ENCODE measurements around the gene HSD17B4.
"Not testable (repeated sequence)": the region's sequence is repeated elsewhere in the genome, so short reads cannot be mapped to it uniquely, and the experiment has no call there.

The HSD17B4 gene

GRCh38 chr5:119417891-119418605 lies 34.2 kb upstream of the HSD17B4 start:
- H3K27ac ChIP-seq (ENCODE audit: low read depth, low read length), result no peak overlapping the region
- no peaks in the 10 kb centered on the region for H3K36me3 ChIP-seq (ENCODE audit: insufficient read depth, low read length)
- no peak overlapping the region for H3K9ac ChIP-seq (ENCODE audit: low read length)
- H3K27me3 ChIP-seq (ENCODE audit: control insufficient read depth in 1 of 2, insufficient read depth in 2 of 2, low read length in 2 of 2), result no peaks in the 10 kb centered on the region
- H3K9me3 ChIP-seq (ENCODE audit: low read length), result no peaks in the 10 kb centered on the region
- H3K4me1 ChIP-seq (ENCODE audit: insufficient read depth, low read length), result peaks cover 3% of the 10 kb centered on the region
- no peak overlapping the region for H3K4me3 ChIP-seq (ENCODE audit: low read depth in 1 of 2, low read length in 2 of 2)

DNA sequence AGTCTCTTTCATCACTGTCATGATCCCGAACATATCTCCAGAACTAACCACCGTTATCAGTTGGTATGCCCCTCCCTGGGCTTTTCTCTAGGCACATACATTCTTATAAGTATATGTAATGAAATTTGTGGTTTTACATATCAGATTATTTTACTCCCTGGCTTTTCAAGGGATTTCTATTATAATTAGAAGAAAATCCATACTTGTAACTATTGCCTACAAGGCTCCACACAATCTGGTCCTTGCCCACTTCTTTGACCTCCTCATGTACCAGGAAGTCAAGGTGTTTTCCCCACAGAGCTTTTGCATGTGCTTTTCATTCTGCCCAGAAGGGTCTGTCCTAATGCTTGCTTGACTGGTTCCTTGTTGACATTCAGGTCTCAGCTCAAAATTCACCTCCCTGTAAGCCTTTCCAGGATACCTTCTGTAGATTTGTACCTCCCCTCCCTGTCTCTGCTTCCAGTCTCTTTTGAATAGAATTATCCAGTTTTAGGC lies 33.6 kb upstream of the HSD17B4 start:
- Histone ChIP-seq H3K4me3 (ENCODE audit: low read depth in 1 of 2, low read length in 2 of 2) (no peak overlapping the region), H3K27me3 (ENCODE audit: control insufficient read depth in 1 of 2, insufficient read depth in 2 of 2, low read length in 2 of 2) (no peaks in the 10 kb centered on the region), H3K27ac (ENCODE audit: low read depth, low read length) (no peak overlapping the region), H3K4me1 (ENCODE audit: insufficient read depth, low read length) (peaks cover 3% of the 10 kb centered on the region), H3K9ac (ENCODE audit: low read length) (no peak overlapping the region), H3K36me3 (ENCODE audit: insufficient read depth, low read length) (no peaks in the 10 kb centered on the region), H3K9me3 (ENCODE audit: low read length) (no peaks in the 10 kb centered on the region)

GRCh38 chr5:119420169-119420568 lies 32.1 kb upstream of the HSD17B4 start:
- no peaks in the 10 kb centered on the region for H3K27me3 ChIP-seq (ENCODE audit: control insufficient read depth in 1 of 2, insufficient read depth in 2 of 2, low read length in 2 of 2)
- no peak overlapping the region for H3K9ac ChIP-seq (ENCODE audit: low read length)
- H3K36me3 ChIP-seq (ENCODE audit: insufficient read depth, low read length), result no peaks in the 10 kb centered on the region
- H3K4me3 ChIP-seq (ENCODE audit: low read depth in 1 of 2, low read length in 2 of 2), result no peak overlapping the region
- no peaks in the 10 kb centered on the region for H3K9me3 ChIP-seq (ENCODE audit: low read length)
- H3K27ac ChIP-seq (ENCODE audit: low read depth, low read length), result no peak overlapping the region
- H3K4me1 ChIP-seq (ENCODE audit: insufficient read depth, low read length), result peaks cover 3% of the 10 kb centered on the region

DNA sequence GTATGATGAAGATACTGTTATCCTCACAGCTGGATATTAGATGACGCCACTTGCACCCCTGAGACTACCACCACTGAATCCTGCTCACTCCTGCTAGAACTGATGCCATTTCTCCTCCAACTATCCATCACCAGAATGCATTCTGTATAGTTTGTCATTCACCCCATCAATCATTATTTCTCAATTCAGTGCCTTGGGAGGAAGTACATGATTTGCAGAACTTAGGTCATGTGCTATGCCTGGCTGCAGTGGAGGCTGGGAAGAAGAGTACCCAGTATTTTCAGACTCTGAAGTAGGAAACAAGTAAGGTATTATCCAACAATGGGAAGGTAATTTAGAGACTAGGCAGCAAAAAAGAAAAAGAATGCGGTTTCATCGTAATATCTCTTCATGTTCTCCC lies 26.2 kb upstream of the HSD17B4 start:
- H3K27ac ChIP-seq (ENCODE audit: low read depth, low read length), result no peak overlapping the region
- H3K9me3 ChIP-seq (ENCODE audit: low read length), result no peaks in the 10 kb centered on the region
- H3K4me3 ChIP-seq (ENCODE audit: low read depth in 1 of 2, low read length in 2 of 2), result no peak overlapping the region
- H3K36me3 ChIP-seq (ENCODE audit: insufficient read depth, low read length), result no peaks in the 10 kb centered on the region
- H3K27me3 ChIP-seq (ENCODE audit: control insufficient read depth in 1 of 2, insufficient read depth in 2 of 2, low read length in 2 of 2), result no peaks in the 10 kb centered on the region
- no peak overlapping the region for H3K9ac ChIP-seq (ENCODE audit: low read length)
- H3K4me1 ChIP-seq (ENCODE audit: insufficient read depth, low read length), result peaks cover 5% of the 10 kb centered on the region

GRCh38 chr5:119427060-119427459 lies 25.2 kb upstream of the HSD17B4 start:
- H3K27me3 ChIP-seq (ENCODE audit: control insufficient read depth in 1 of 2, insufficient read depth in 2 of 2, low read length in 2 of 2), result no peaks in the 10 kb centered on the region
- H3K4me1 ChIP-seq (ENCODE audit: insufficient read depth, low read length), result peaks cover 5% of the 10 kb centered on the region
- H3K36me3 ChIP-seq (ENCODE audit: insufficient read depth, low read length), result no peaks in the 10 kb centered on the region
- no peak overlapping the region for H3K9ac ChIP-seq (ENCODE audit: low read length)
- no peak overlapping the region for H3K4me3 ChIP-seq (ENCODE audit: low read depth in 1 of 2, low read length in 2 of 2)
- H3K9me3 ChIP-seq (ENCODE audit: low read length), result no peaks in the 10 kb centered on the region
- no peak overlapping the region for H3K27ac ChIP-seq (ENCODE audit: low read depth, low read length)

- H3K4me3 ChIP-seq (ENCODE audit: low read depth in 1 of 2, low read length in 2 of 2); H3K4me1 ChIP-seq (ENCODE audit: insufficient read depth, low read length); H3K36me3 ChIP-seq (ENCODE audit: insufficient read depth, low read length); H3K27me3 ChIP-seq (ENCODE audit: control insufficient read depth in 1 of 2, insufficient read depth in 2 of 2, low read length in 2 of 2); H3K9ac ChIP-seq (ENCODE audit: low read length); H3K9me3 ChIP-seq (ENCODE audit: low read length); H3K27ac ChIP-seq (ENCODE audit: low read depth, low read length): not testable (repeated sequence)
These were observed 24.7 kb upstream of the HSD17B4 start for GRCh38 chr5:119427596-119427995.

GRCh38 chr5:119428166-119428565 lies 24.1 kb upstream of the HSD17B4 start:
- H3K36me3 ChIP-seq (ENCODE audit: insufficient read depth, low read length); H3K27me3 ChIP-seq (ENCODE audit: control insufficient read depth in 1 of 2, insufficient read depth in 2 of 2, low read length in 2 of 2); H3K4me3 ChIP-seq (ENCODE audit: low read depth in 1 of 2, low read length in 2 of 2); H3K4me1 ChIP-seq (ENCODE audit: insufficient read depth, low read length); H3K27ac ChIP-seq (ENCODE audit: low read depth, low read length); H3K9ac ChIP-seq (ENCODE audit: low read length); H3K9me3 ChIP-seq (ENCODE audit: low read length): not testable (repeated sequence)

DNA sequence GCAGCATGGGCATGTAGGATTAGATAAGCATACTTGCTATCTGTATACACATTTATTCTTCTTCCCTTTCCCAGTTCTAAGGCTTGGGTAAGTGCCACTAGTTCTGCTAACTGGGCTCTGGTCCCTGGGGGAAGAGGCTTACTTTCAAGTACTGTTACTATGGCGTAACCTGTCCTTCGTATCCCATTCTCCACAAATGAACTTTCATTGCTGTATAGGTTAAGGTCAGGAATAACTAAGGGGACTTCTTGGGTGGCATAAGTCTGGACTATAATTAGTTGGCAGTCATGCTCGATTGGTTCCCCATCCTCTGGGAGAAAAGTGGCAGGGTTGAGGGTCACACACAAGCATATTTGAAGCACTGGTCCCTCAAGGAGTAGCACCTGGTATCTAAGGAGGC lies 23.7 kb upstream of the HSD17B4 start:
- H3K9ac ChIP-seq (ENCODE audit: low read length); H3K9me3 ChIP-seq (ENCODE audit: low read length); H3K27ac ChIP-seq (ENCODE audit: low read depth, low read length); H3K27me3 ChIP-seq (ENCODE audit: control insufficient read depth in 1 of 2, insufficient read depth in 2 of 2, low read length in 2 of 2); H3K36me3 ChIP-seq (ENCODE audit: insufficient read depth, low read length); H3K4me3 ChIP-seq (ENCODE audit: low read depth in 1 of 2, low read length in 2 of 2); H3K4me1 ChIP-seq (ENCODE audit: insufficient read depth, low read length): not testable (repeated sequence)

DNA sequence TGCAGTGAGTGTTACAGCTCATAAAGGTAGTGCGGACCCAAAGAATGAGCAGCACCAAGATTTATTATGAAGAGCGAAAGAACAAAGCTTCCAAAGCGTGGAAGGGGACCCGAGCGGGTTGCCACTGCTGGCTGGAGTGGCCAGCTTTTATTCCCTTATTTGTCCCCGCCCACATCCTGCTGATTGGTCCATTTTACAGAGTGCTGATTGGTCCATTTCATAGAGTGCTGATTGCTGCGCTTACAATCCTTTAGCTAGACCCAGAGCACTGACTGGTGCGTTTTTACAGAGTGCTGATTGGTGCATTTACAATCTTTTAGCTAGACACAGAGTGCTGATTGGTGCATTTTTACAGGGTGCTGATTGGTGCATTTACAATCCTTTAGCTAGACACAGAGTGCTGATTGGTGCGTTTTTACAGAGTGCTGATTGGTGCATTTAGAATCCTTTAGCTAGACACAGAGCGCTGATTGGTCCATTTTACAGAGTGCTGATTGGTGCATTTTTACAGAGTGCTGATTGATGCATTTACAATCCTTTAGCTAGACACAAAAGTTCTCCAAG lies 19.5 kb upstream of the HSD17B4 start:
- H3K4me3 ChIP-seq (ENCODE audit: low read depth in 1 of 2, low read length in 2 of 2); H3K9ac ChIP-seq (ENCODE audit: low read length); H3K27ac ChIP-seq (ENCODE audit: low read depth, low read length); H3K9me3 ChIP-seq (ENCODE audit: low read length); H3K4me1 ChIP-seq (ENCODE audit: insufficient read depth, low read length); H3K27me3 ChIP-seq (ENCODE audit: control insufficient read depth in 1 of 2, insufficient read depth in 2 of 2, low read length in 2 of 2); H3K36me3 ChIP-seq (ENCODE audit: insufficient read depth, low read length): not testable (repeated sequence)

DNA sequence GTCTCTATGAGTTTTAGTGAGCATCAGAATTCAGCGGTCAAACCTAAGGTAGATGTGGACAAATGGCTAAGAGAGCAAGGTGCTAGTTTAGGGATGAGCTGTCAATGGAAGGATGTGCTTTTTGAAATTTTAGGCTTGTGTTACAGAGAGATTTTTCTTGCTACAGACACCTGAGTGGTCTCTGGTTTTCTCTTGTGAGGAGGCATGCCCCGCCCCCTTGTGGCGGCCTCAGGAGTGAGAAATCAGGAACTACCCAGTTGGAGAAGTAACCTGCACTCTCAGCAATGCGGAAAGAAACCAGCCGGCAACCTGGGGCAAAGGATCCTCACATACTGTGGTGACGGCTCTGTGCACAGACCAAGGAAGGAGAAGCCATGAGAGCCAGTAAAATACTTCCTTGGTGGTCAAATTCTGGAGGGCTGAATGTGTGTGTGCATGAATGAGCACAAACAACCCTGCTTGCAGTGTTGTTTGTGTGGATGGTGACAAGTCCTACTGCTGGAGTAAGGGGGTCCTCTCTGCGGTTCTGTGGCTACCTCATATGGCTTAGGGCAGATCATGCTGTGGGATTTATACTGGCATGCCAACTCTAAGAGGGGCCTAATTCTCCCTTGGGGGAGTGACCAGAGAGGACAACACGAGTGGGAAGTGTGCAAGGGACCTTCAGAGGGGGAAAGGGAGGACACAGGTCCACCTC lies 16.7 kb upstream of the HSD17B4 start:
- H3K36me3 ChIP-seq (ENCODE audit: insufficient read depth, low read length), result no peaks in the 10 kb centered on the region
- H3K9ac ChIP-seq (ENCODE audit: low read length), result no peak overlapping the region
- no peaks in the 10 kb centered on the region for H3K9me3 ChIP-seq (ENCODE audit: low read length)
- H3K4me1 ChIP-seq (ENCODE audit: insufficient read depth, low read length), result no peaks in the 10 kb centered on the region
- no peaks in the 10 kb centered on the region for H3K27me3 ChIP-seq (ENCODE audit: control insufficient read depth in 1 of 2, insufficient read depth in 2 of 2, low read length in 2 of 2)
- H3K4me3 ChIP-seq (ENCODE audit: low read depth in 1 of 2, low read length in 2 of 2), result no peak overlapping the region
- no peak overlapping the region for H3K27ac ChIP-seq (ENCODE audit: low read depth, low read length)

DNA sequence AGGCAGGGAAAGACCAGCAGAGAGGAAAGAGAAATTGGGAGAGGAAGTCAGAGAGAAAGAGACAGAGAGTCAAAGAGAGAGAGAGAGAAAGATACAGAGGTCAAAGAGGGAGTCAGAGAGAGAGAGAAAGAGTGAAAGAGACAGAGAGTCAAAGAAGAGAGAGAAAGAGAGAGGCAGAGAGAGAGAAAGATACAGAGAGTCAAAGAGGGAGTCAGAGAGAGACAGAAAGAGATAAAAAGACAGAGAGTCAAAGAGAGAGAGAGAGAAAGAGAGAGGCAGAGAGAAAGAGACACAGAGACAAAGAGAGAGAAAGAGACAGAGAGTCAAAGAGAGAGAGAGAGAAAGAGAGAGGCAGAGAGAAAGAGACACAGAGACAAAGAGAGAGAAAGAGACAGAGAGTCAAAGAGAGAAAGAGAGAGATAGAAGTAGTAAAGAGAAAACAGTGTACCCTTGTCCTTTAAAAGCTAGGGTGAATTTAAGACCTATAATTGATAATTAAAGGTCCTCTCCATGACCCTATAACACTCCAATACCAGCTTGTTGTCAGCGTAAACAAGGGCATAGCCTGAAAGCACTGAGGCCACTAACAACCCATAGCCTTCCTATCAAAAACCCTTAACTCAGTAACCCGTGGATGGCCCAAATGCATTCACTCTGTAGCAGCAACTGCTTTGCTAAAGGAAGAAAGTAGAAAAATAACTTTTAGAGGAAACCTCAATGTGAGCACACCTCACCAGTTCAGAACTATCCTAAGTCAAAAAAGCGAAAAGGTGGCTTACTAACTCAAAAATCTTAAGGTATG lies 14.3 kb upstream of the HSD17B4 start:
- H3K9me3 ChIP-seq (ENCODE audit: low read length); H3K4me3 ChIP-seq (ENCODE audit: low read depth in 1 of 2, low read length in 2 of 2); H3K4me1 ChIP-seq (ENCODE audit: insufficient read depth, low read length); H3K36me3 ChIP-seq (ENCODE audit: insufficient read depth, low read length); H3K9ac ChIP-seq (ENCODE audit: low read length); H3K27ac ChIP-seq (ENCODE audit: low read depth, low read length); H3K27me3 ChIP-seq (ENCODE audit: control insufficient read depth in 1 of 2, insufficient read depth in 2 of 2, low read length in 2 of 2): not testable (repeated sequence)

Data from muscle layer of colon (tissue), 2 donors.